Astrocyte of the spinal cord (primary cell): Measurements from ENCODE around the gene DOCK7.

Source experiments
- DNase-seq: peaks from one replicate; pipeline ENCODE4 v3.0.0; 2011; ENCODE audit warnings: low read depth, low spot score
- H3K4me3 ChIP-seq: 2 replicates; pipeline ENCODE4 v1.5.1; 2011; ENCODE audit warnings: low read depth, mild to moderate bottlenecking, low read length, moderate library complexity
- in situ Hi-C: cut with HindIII; loops from 2 replicates; pipeline ENCODE4 v1.10.0; 2017; ENCODE audit warnings: low sequenced_read_pairs
- TF ChIP-seq, protein P1 (sequence below): IDR thresholded peaks from 2 replicates; pipeline ENCODE4 v1.5.1; 2012; ENCODE audit warnings: low read depth, mild to moderate bottlenecking, low read length, inconsistent platforms

Gene DOCK7

DNA sequence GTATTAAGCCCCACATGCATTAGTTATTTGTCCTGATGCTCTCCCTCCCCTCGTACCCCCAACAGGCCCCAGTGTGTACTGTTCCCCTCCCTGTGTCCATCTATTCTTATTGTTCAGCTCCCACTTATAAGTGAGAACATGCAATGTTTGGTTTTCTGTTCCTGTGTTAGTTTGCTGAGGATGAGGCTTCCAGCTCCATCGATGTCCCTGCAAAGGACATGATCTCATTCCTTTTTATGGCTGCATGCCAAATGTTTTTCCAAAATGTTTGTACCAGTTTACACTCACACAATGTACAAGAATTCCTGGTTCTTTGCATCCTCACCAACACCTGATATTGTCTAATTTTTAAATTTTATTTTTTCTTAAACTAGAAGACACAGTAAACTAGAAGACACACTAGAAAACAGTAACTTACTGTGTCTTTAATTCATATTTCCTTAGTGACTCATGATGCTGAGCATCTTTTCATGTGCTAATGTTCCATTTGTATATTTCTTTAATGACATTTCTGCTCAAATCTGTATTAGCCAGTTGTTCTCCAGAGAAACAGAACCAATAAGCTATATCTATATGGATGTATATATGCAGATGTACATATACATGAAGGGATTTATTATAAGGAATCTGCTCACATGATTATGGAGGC lies 270.7 kb downstream of the DOCK7 start:
- DNase-seq, result peak; percentile 41
- H3K4me3 ChIP-seq, result no peak overlapping the region
- TF ChIP-seq, protein P1, sequence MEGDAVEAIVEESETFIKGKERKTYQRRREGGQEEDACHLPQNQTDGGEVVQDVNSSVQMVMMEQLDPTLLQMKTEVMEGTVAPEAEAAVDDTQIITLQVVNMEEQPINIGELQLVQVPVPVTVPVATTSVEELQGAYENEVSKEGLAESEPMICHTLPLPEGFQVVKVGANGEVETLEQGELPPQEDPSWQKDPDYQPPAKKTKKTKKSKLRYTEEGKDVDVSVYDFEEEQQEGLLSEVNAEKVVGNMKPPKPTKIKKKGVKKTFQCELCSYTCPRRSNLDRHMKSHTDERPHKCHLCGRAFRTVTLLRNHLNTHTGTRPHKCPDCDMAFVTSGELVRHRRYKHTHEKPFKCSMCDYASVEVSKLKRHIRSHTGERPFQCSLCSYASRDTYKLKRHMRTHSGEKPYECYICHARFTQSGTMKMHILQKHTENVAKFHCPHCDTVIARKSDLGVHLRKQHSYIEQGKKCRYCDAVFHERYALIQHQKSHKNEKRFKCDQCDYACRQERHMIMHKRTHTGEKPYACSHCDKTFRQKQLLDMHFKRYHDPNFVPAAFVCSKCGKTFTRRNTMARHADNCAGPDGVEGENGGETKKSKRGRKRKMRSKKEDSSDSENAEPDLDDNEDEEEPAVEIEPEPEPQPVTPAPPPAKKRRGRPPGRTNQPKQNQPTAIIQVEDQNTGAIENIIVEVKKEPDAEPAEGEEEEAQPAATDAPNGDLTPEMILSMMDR, result no peak
- in situ Hi-C loops, result no loop called here

DNA sequence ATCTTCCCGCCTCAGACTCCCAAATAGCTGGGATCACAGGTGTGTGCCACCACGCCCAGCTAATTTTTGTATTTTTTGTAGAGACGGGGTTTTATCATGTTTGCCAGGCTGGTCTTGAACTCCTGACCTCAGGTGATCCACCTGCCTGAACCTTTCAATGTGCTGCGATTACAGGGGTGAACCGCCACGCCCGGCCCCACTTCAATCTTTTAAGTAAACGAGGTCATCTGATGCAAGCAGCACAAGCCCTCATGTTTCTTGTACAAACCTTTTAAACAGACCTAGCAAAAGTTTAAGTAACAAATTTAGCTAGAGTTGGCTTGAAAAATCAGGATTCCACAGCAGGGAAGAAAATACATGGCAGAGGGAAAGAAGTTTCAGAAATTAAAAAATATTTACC lies 272.5 kb downstream of the DOCK7 start:
- TF ChIP-seq, protein P1, result no peak
- no peak overlapping the region for H3K4me3 ChIP-seq
- in situ Hi-C loops, result no loop called here
- no peak for DNase-seq

DNA sequence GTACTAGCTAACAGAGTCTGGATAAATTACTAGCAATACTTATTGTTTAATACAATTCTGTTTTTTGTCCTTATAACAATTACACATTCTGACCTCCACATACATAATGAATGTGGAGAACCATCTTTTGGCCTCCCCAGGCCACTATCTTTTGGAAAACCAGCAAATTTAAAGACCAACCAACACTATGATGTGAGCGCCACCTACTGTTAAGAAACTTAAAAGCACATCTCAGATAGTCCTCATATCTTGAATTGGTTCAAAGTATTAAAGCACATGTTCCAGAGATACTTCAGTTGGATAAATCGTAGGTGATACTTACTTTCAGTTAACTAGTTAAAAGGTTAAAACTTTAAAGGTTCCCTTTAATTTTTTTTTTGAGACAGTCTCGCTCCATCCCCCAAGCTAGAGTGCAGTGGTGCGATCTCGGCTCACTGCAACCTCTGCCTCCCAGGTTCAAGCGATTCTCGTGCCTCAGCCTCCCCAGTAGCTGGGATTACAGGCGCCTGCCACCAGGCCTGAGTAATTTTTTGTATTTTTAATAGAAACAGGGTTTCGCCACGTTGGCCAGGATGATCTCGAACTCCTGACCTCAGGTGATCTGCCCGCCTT lies 280.7 kb downstream of the DOCK7 start:
- in situ Hi-C loops, result no loop called here
- DNase-seq, result peak; percentile 59
- TF ChIP-seq, protein P1, result peak; percentile 72
- no peak overlapping the region for H3K4me3 ChIP-seq

DNA sequence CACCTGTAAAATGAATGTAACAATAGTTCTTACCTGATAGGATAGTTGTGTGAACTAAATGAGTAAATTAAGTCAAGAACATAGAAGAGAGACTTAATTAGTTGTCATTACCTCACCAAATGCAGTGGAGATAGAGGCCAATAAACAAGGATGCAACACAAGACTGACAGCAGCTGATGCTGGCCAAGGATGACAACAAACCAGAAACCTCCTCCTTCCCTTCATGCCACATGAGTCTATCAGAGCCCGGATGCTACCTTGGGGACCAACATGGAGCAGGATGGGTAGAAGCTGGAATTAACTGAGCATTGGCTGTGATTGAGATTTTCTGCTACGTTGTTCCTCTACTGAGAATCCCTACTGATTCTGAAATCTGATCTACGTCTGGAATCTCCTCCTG lies 281.6 kb downstream of the DOCK7 start:
- DNase-seq, result no peak
- in situ Hi-C loops, result no loop called here

DNA sequence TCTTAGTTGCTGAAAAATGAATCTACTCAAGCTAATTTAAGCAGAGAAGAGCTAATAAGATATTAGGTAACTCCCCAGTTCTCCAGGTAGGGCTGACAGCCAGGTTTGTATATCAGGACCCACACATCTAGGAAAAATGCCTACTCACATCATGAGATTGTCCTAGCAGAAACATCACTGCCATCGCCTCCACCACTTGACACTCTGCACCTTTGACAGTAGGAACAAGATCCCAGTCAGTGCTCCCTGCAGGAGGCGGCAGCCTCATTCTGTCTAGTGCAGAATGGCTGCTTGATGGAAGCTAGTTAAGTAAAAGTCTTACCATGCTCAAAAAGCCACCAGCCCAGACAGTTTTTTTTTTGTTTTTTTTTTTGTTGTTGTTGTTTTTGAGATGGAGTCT lies 282.9 kb downstream of the DOCK7 start:
- in situ Hi-C loops, result no loop called here
- H3K4me3 ChIP-seq, result no peak overlapping the region
- TF ChIP-seq, protein P1, result no peak
- no peak for DNase-seq

More for the DNA sequence above, 281.6 kb downstream of the DOCK7 start:
- TF ChIP-seq, protein P1, result no peak
- no peak overlapping the region for H3K4me3 ChIP-seq
